HEK293 (cell line): ENCODE results near the gene ITPRIPL2.
A peak's percentile ranks its signal among the peaks of the same experiment; 100 is the strongest.

ENCODE experiments used
- CTCF ChIA-PET: fragments of 350-600 bp; formaldehyde crosslinking; extraction: SDS; loops from one replicate; lab custom pipeline; 2021; ENCODE audit warnings: antibody characterized with exemption; lab: Yijun Ruan, JAX
- POLR2A ChIA-PET: fragments of 300-600 bp; formaldehyde crosslinking; extraction: SDS; loops from one replicate; lab custom pipeline; 2020; ENCODE audit warnings: antibody characterized with exemption, inconsistent platforms; lab: Yijun Ruan, JAX
- H3K27ac ChIP-seq: fragments of 200-500 bp; sonication (Bioruptor generic); 2 replicates; pipeline ENCODE4 v1.5.1; 2014; ENCODE audit warnings: low read depth, low read length, control low read depth, inconsistent platforms; ENCODE audit errors: extremely low read depth
- H3K36me3 ChIP-seq, 2 experiments: fragments of 200-500 bp in 1 of 2; sonication (Bioruptor generic) in 1 of 2; 1 replicate in 1 of 2; 2 replicates in 1 of 2; pipeline ENCODE4 v1.5.1; 2014 to 2017; ENCODE audit warnings: inconsistent platforms in 2 of 2, low read length in 2 of 2; ENCODE audit not compliant: control insufficient read depth in 2 of 2, insufficient read depth in 1 of 2
- H3K4me1 ChIP-seq: fragments of 200-500 bp; sonication (Bioruptor generic); 2 replicates; pipeline ENCODE4 v1.5.1; 2014; ENCODE audit warnings: mild to moderate bottlenecking, low read length, inconsistent platforms; ENCODE audit not compliant: control insufficient read depth, insufficient read depth
- H3K4me3 ChIP-seq: 2 replicates; pipeline ENCODE4 v1.5.1; 2011; ENCODE audit warnings: low read depth, mild to moderate bottlenecking, control low read depth, low read length, moderate library complexity
- H3K9me3 ChIP-seq: fragments of 200-500 bp; sonication (Bioruptor generic); 2 replicates; pipeline ENCODE4 v1.5.1; 2014; ENCODE audit warnings: low read depth, low read length, inconsistent platforms; ENCODE audit not compliant: control insufficient read depth, insufficient read depth
- GLI4 ChIP-seq: fragments of 450-650 bp; formaldehyde crosslinking; IDR thresholded peaks from 2 replicates; pipeline ENCODE4 v1.5.1; 2016; ENCODE audit warnings: missing biosample characterization, missing genetic modification characterization
- KLF1 ChIP-seq: fragments of 450-650 bp; formaldehyde crosslinking; IDR thresholded peaks from 2 replicates; pipeline ENCODE4 v1.5.1; 2016; ENCODE audit warnings: missing biosample characterization, missing genetic modification characterization
- MEIS1 ChIP-seq: sonication (generic); formaldehyde crosslinking; IDR thresholded peaks from 2 replicates; pipeline ENCODE4 v1.8.1; 2022; ENCODE audit warnings: missing genetic modification reagents, mild to moderate bottlenecking, borderline replicate concordance
- SP7 ChIP-seq: fragments of 450-650 bp; formaldehyde crosslinking; IDR thresholded peaks from 2 replicates; pipeline ENCODE4 v1.5.1; 2016; ENCODE audit warnings: missing biosample characterization, missing genetic modification characterization
- ZBTB1 ChIP-seq: fragments of 450-650 bp; formaldehyde crosslinking; IDR thresholded peaks from 2 replicates; pipeline ENCODE4 v1.5.1; 2016; ENCODE audit warnings: missing biosample characterization, missing genetic modification characterization
- ZBTB7A ChIP-seq: fragments of 450-650 bp; formaldehyde crosslinking; IDR thresholded peaks from 2 replicates; pipeline ENCODE4 v1.5.1; 2016; ENCODE audit warnings: low read depth, missing biosample characterization, missing genetic modification characterization
- ZNF157 ChIP-seq: fragments of 450-650 bp; formaldehyde crosslinking; IDR thresholded peaks from 2 replicates; pipeline ENCODE4 v1.5.1; 2016; ENCODE audit warnings: missing biosample characterization, missing genetic modification characterization
- ZNF202 ChIP-seq: fragments of 450-650 bp; formaldehyde crosslinking; IDR thresholded peaks from 2 replicates; pipeline ENCODE4 v1.5.1; 2016; ENCODE audit warnings: missing biosample characterization, missing genetic modification characterization, borderline replicate concordance
- ZNF239 ChIP-seq: fragments of 450-650 bp; formaldehyde crosslinking; IDR thresholded peaks from 2 replicates; pipeline ENCODE4 v1.5.1; 2016; ENCODE audit warnings: missing biosample characterization, missing genetic modification characterization
- ZNF302 ChIP-seq: fragments of 450-650 bp; formaldehyde crosslinking; IDR thresholded peaks from 2 replicates; pipeline ENCODE4 v1.5.1; 2016; ENCODE audit warnings: missing biosample characterization, missing genetic modification characterization, low read depth
- ZNF341 ChIP-seq: fragments of 450-650 bp; formaldehyde crosslinking; IDR thresholded peaks from 2 replicates; pipeline ENCODE4; 2016; ENCODE audit warnings: low read depth, missing biosample characterization, missing genetic modification characterization
- ZNF350 ChIP-seq: fragments of 450-650 bp; formaldehyde crosslinking; IDR thresholded peaks from 2 replicates; pipeline ENCODE4 v1.5.0; 2017; ENCODE audit warnings: missing biosample characterization, mild to moderate bottlenecking, missing genetic modification characterization
- ZNF501 ChIP-seq: fragments of 450-650 bp; formaldehyde crosslinking; IDR thresholded peaks from 2 replicates; pipeline ENCODE4 v1.5.1; 2016; ENCODE audit warnings: missing biosample characterization, missing genetic modification characterization
- ZNF521 ChIP-seq: fragments of 450-650 bp; formaldehyde crosslinking; IDR thresholded peaks from 2 replicates; pipeline ENCODE4 v1.5.1; 2017; ENCODE audit warnings: missing biosample characterization, mild to moderate bottlenecking, missing genetic modification characterization
- ZNF558 ChIP-seq: fragments of 450-650 bp; formaldehyde crosslinking; IDR thresholded peaks from 2 replicates; pipeline ENCODE4 v1.5.1; 2016; ENCODE audit warnings: missing biosample characterization, missing genetic modification characterization
- ZNF560 ChIP-seq: fragments of 450-650 bp; formaldehyde crosslinking; IDR thresholded peaks from 2 replicates; pipeline ENCODE4 v1.5.1; 2017; ENCODE audit warnings: missing biosample characterization, missing genetic modification characterization, borderline replicate concordance
- ZNF658 ChIP-seq: fragments of 450-650 bp; formaldehyde crosslinking; IDR thresholded peaks from 2 replicates; pipeline ENCODE4; 2016; ENCODE audit warnings: missing biosample characterization, missing genetic modification characterization
- ZNF701 ChIP-seq: fragments of 450-650 bp; formaldehyde crosslinking; IDR thresholded peaks from 2 replicates; pipeline ENCODE4 v1.5.1; 2016; ENCODE audit warnings: missing biosample characterization, missing genetic modification characterization
- ZNF777 ChIP-seq: fragments of 450-650 bp; formaldehyde crosslinking; IDR thresholded peaks from 2 replicates; pipeline ENCODE4 v1.5.1; 2017; ENCODE audit warnings: missing biosample characterization, missing genetic modification characterization, borderline replicate concordance
- ZNF837 ChIP-seq: fragments of 450-650 bp; formaldehyde crosslinking; IDR thresholded peaks from 2 replicates; pipeline ENCODE4 v1.5.1; 2016; ENCODE audit warnings: missing biosample characterization, missing genetic modification characterization
- TF ChIP-seq, protein P1 (sequence below): fragments of 450-650 bp; formaldehyde crosslinking; IDR thresholded peaks from 2 replicates; pipeline ENCODE4 v1.5.1; 2016; ENCODE audit warnings: missing biosample characterization, missing genetic modification characterization, borderline replicate concordance
- TF ChIP-seq, protein P2 (sequence below): fragments of 450-650 bp; formaldehyde crosslinking; IDR thresholded peaks from 2 replicates; pipeline ENCODE4 v1.5.1; 2016; ENCODE audit warnings: missing biosample characterization, missing genetic modification characterization
- TF ChIP-seq, protein P3 (sequence below): fragments of 450-650 bp; formaldehyde crosslinking; IDR thresholded peaks from 2 replicates; pipeline ENCODE4; 2016; ENCODE audit warnings: missing biosample characterization, missing genetic modification characterization
- TF ChIP-seq, protein P4 (sequence below): fragments of 450-650 bp; formaldehyde crosslinking; conservative IDR thresholded peaks from 2 replicates; pipeline ENCODE4 v1.5.1; 2016; ENCODE audit warnings: low read depth, missing biosample characterization, missing genetic modification characterization
- TF ChIP-seq, protein P5 (sequence below): fragments of 450-650 bp; formaldehyde crosslinking; IDR thresholded peaks from 2 replicates; pipeline ENCODE4 v1.5.1; 2016; ENCODE audit warnings: missing biosample characterization, missing genetic modification characterization
- TF ChIP-seq, protein P6 (sequence below): fragments of 450-650 bp; formaldehyde crosslinking; IDR thresholded peaks from 2 replicates; pipeline ENCODE4 v1.5.1; 2016; ENCODE audit warnings: missing biosample characterization, missing genetic modification characterization, borderline replicate concordance

ITPRIPL2 gene

DNA sequence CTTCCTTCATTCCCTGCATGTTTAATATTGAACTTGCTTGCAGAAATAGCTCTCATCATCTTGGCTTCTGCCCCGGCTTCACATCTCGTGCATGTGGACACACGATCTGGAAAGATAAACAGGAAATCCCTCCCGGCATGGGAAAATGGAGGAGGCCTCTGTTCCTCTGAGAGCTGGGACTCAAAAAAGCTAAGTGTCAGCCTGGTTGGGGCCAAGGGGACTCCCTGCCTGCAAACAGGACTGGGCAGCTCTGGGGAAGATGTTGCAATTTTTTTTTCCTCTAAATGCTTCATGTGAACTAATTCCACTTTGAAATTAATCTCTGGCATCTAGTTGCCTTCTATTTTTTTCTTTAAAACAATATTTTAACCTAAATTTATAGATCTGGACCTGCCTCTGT lies 24.8 kb downstream of the ITPRIPL2 start:
- CTCF ChIA-PET: interaction anchor here (0.6 to 1.1 kb wide), 4 partner anchors 38 to 285 kb away, joined by 3 to 5 read pairs (median 4); no protein-coding TSS in a partner anchor
- Histone ChIP-seq H3K9me3 (no peaks in the 10 kb centered on the region), H3K27ac (peak overlapping the region; percentile 38; the same call in 1 of the 2 replicates), H3K4me1 (peaks cover 28% of the 10 kb centered on the region), H3K4me3 (no peak overlapping the region), H3K36me3 (no peaks in the 10 kb centered on the region)
- POLR2A ChIA-PET: interaction anchor here (0.8 to 2.3 kb wide), 5 partner anchors 8 to 49 kb away, joined by 3 to 10 read pairs (median 3); partner anchors contain the start of gene ITPRIPL2
- TF ChIP-seq SP7 (tag by site-specific recombination) (peak; percentile 41; the same call in 1 of the 2 replicates), ZNF341 (tag by site-specific recombination) (no peak), ZNF302 (tag by site-specific recombination) (no peak), ZBTB1 (no peak), KLF1 (no peak), ZNF777 (tag by site-specific recombination) (no peak), ZNF202 (no peak), ZNF501 (tag by site-specific recombination) (no peak), ZNF558 (tag by site-specific recombination) (no peak), ZNF701 (tag by site-specific recombination) (no peak), ZNF560 (tag by site-specific recombination) (no peak), ZNF157 (tag by site-specific recombination) (no peak), ZNF837 (tag by site-specific recombination) (no peak), MEIS1 (CRISPR knock-in tag) (no peak), ZNF239 (tag by site-specific recombination) (no peak), ZBTB7A (tag by site-specific recombination) (no peak), ZNF350 (tag by site-specific recombination) (no peak), GLI4 (tag by site-specific recombination) (no peak), ZNF521 (no peak), ZNF658 (no peak)
- TF ChIP-seq, protein P1, sequence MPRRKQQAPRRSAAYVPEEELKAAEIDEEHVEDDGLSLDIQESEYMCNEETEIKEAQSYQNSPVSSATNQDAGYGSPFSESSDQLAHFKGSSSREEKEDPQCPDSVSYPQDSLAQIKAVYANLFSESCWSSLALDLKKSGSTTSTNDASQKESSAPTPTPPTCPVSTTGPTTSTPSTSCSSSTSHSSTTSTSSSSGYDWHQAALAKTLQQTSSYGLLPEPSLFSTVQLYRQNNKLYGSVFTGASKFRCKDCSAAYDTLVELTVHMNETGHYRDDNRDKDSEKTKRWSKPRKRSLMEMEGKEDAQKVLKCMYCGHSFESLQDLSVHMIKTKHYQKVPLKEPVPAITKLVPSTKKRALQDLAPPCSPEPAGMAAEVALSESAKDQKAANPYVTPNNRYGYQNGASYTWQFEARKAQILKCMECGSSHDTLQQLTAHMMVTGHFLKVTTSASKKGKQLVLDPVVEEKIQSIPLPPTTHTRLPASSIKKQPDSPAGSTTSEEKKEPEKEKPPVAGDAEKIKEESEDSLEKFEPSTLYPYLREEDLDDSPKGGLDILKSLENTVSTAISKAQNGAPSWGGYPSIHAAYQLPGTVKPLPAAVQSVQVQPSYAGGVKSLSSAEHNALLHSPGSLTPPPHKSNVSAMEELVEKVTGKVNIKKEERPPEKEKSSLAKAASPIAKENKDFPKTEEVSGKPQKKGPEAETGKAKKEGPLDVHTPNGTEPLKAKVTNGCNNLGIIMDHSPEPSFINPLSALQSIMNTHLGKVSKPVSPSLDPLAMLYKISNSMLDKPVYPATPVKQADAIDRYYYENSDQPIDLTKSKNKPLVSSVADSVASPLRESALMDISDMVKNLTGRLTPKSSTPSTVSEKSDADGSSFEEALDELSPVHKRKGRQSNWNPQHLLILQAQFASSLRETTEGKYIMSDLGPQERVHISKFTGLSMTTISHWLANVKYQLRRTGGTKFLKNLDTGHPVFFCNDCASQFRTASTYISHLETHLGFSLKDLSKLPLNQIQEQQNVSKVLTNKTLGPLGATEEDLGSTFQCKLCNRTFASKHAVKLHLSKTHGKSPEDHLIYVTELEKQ: no peak
- TF ChIP-seq, protein P2, sequence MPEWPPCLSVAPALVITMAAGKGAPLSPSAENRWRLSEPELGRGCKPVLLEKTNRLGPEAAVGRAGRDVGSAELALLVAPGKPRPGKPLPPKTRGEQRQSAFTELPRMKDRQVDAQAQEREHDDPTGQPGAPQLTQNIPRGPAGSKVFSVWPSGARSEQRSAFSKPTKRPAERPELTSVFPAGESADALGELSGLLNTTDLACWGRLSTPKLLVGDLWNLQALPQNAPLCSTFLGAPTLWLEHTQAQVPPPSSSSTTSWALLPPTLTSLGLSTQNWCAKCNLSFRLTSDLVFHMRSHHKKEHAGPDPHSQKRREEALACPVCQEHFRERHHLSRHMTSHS (tag by site-specific recombination): no peak
- TF ChIP-seq, protein P3, sequence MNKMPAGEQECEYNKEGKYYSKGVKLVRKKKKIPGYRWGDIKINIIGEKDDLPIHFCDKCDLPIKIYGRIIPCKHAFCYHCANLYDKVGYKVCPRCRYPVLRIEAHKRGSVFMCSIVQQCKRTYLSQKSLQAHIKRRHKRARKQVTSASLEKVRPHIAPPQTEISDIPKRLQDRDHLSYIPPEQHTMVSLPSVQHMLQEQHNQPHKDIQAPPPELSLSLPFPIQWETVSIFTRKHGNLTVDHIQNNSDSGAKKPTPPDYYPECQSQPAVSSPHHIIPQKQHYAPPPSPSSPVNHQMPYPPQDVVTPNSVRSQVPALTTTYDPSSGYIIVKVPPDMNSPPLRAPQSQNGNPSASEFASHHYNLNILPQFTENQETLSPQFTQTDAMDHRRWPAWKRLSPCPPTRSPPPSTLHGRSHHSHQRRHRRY (tag by site-specific recombination): no peak
- TF ChIP-seq, protein P4, sequence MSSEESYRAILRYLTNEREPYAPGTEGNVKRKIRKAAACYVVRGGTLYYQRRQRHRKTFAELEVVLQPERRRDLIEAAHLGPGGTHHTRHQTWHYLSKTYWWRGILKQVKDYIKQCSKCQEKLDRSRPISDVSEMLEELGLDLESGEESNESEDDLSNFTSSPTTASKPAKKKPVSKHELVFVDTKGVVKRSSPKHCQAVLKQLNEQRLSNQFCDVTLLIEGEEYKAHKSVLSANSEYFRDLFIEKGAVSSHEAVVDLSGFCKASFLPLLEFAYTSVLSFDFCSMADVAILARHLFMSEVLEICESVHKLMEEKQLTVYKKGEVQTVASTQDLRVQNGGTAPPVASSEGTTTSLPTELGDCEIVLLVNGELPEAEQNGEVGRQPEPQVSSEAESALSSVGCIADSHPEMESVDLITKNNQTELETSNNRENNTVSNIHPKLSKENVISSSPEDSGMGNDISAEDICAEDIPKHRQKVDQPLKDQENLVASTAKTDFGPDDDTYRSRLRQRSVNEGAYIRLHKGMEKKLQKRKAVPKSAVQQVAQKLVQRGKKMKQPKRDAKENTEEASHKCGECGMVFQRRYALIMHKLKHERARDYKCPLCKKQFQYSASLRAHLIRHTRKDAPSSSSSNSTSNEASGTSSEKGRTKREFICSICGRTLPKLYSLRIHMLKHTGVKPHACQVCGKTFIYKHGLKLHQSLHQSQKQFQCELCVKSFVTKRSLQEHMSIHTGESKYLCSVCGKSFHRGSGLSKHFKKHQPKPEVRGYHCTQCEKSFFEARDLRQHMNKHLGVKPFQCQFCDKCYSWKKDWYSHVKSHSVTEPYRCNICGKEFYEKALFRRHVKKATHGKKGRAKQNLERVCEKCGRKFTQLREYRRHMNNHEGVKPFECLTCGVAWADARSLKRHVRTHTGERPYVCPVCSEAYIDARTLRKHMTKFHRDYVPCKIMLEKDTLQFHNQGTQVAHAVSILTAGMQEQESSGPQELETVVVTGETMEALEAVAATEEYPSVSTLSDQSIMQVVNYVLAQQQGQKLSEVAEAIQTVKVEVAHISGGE (tag by site-specific recombination): 0 out of 2 replicates have a peak, but pooled peaks have one; percentile 20
- TF ChIP-seq, protein P5, sequence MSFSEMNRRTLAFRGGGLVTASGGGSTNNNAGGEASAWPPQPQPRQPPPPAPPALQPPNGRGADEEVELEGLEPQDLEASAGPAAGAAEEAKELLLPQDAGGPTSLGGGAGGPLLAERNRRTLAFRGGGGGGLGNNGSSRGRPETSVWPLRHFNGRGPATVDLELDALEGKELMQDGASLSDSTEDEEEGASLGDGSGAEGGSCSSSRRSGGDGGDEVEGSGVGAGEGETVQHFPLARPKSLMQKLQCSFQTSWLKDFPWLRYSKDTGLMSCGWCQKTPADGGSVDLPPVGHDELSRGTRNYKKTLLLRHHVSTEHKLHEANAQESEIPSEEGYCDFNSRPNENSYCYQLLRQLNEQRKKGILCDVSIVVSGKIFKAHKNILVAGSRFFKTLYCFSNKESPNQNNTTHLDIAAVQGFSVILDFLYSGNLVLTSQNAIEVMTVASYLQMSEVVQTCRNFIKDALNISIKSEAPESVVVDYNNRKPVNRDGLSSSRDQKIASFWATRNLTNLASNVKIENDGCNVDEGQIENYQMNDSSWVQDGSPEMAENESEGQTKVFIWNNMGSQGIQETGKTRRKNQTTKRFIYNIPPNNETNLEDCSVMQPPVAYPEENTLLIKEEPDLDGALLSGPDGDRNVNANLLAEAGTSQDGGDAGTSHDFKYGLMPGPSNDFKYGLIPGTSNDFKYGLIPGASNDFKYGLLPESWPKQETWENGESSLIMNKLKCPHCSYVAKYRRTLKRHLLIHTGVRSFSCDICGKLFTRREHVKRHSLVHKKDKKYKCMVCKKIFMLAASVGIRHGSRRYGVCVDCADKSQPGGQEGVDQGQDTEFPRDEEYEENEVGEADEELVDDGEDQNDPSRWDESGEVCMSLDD (tag by site-specific recombination): no peak
- TF ChIP-seq, protein P6, sequence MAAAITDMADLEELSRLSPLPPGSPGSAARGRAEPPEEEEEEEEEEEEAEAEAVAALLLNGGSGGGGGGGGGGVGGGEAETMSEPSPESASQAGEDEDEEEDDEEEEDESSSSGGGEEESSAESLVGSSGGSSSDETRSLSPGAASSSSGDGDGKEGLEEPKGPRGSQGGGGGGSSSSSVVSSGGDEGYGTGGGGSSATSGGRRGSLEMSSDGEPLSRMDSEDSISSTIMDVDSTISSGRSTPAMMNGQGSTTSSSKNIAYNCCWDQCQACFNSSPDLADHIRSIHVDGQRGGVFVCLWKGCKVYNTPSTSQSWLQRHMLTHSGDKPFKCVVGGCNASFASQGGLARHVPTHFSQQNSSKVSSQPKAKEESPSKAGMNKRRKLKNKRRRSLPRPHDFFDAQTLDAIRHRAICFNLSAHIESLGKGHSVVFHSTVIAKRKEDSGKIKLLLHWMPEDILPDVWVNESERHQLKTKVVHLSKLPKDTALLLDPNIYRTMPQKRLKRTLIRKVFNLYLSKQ: no peak
